Measurements from ENCODE around the gene RBM6. TPM values are rescaled to one million over a fixed set of nuclear protein-coding genes. Genes with fewer than 3 reads are reported as not detected.
A peak's percentile ranks its signal among the peaks of the same experiment; 100 is the strongest.

RBM6 gene
- total RNA-seq, 2 experiments from 2014 or later: 90.8 to 95.2 TPM

- peaks cover 25% of the 10 kb centered on the region for H3K4me1 Mint-ChIP-seq (ENCODE audit: low read depth)
- no peak overlapping the region for H3K27ac Mint-ChIP-seq
- ATAC-seq (no peak), DNase-seq (no peak)
- intact Hi-C loops (cut with micrococcal nuclease): no loop called here
- ChIA-PET CTCF (interaction anchor here (0.7 to 3.1 kb wide), 3 partner anchors 20 to 125 kb away, joined by 3 to 10 read pairs (median 3); partner anchors contain the start of gene INKA1), POLR2A (interaction anchor here (4.7 kb wide), 1 partner anchor 12 kb away, joined by 28 read pairs; the partner anchor contains the start of gene RBM6)
- no peaks in the 10 kb centered on the region for H3K9me3 Mint-ChIP-seq
- TF ChIP-seq CTCF (IDR thresholded peaks at IDR 0.05): no peak
- peaks cover 8% of the 10 kb centered on the region for H3K36me3 Mint-ChIP-seq (ENCODE audit: low read depth)
- H3K27me3 Mint-ChIP-seq: no peaks in the 10 kb centered on the region
- no peak overlapping the region for H3K4me3 Mint-ChIP-seq
Measured at GRCh38 chr3:49927798-49928197, 12.2 kb upstream of the RBM6 start.

GRCh38 chr3:49928481-49929017, 11.4 kb upstream of the RBM6 start:
- peak overlapping the region; percentile 86 for H3K4me3 Mint-ChIP-seq
- H3K4me1 Mint-ChIP-seq (ENCODE audit: low read depth): peaks cover 25% of the 10 kb centered on the region
- H3K36me3 Mint-ChIP-seq (ENCODE audit: low read depth): peaks cover 8% of the 10 kb centered on the region
- DNase-seq (no peak), ATAC-seq (no peak)
- peak overlapping the region; percentile 73 for H3K27ac Mint-ChIP-seq
- CTCF ChIA-PET: interaction anchor here (0.7 to 3.1 kb wide), 5 partner anchors 12 to 126 kb away, joined by 3 to 10 read pairs (median 4); partner anchors contain the start of genes INKA1 and RBM6
- POLR2A ChIA-PET: interaction anchor here (0.7 to 4.7 kb wide), 3 partner anchors 11 to 194 kb away, joined by 3 to 28 read pairs (median 3); partner anchors contain the start of gene RBM6
- H3K27me3 Mint-ChIP-seq: no peaks in the 10 kb centered on the region
- no peak for TF ChIP-seq CTCF (IDR thresholded peaks at IDR 0.05)
- H3K9me3 Mint-ChIP-seq: no peaks in the 10 kb centered on the region
- intact Hi-C loops (cut with micrococcal nuclease): no loop called here

GRCh38 chr3:49929291-49930167, 10.4 kb upstream of the RBM6 start, which contains the start of gene MON1A:
Gene MON1A (minus strand): TSS chr3:49929811. CDS start chr3:49913346, 16,465 bp downstream.
- peak; percentile 33 for TF ChIP-seq CTCF (IDR thresholded peaks at IDR 0.05)
- intact Hi-C loops (cut with micrococcal nuclease): no loop called here
- no peaks in the 10 kb centered on the region for H3K9me3 Mint-ChIP-seq
- H3K36me3 Mint-ChIP-seq (ENCODE audit: low read depth): peaks cover 3% of the 10 kb centered on the region
- H3K27me3 Mint-ChIP-seq: no peaks in the 10 kb centered on the region
- ChIA-PET POLR2A (interaction anchor here (0.7 to 4.7 kb wide), 8 partner anchors 11 to 370 kb away, joined by 3 to 28 read pairs (median 3); partner anchors contain the start of genes RBM6 and UBA7), CTCF (interaction anchor here (1.3 to 3.1 kb wide), 5 partner anchors 11 to 127 kb away, joined by 3 to 10 read pairs (median 4); partner anchors contain the start of genes INKA1 and RBM6)
- H3K4me3 Mint-ChIP-seq: peak within 1 kb of the TSS; percentile 86
- peak; percentile 92 for DNase-seq
- ATAC-seq: peak; percentile 95
- H3K4me1 Mint-ChIP-seq (ENCODE audit: low read depth): peaks cover 25% of the 10 kb centered on the region
- peak within 1 kb of the TSS; percentile 90 for H3K27ac Mint-ChIP-seq

- intact Hi-C loops (cut with micrococcal nuclease): no loop called here
Measured at GRCh38 chr3:49930168-49930690, 9.7 kb upstream of the RBM6 start.

More at GRCh38 chr3:49930168-49930690, 9.7 kb upstream of the RBM6 start:
- peaks cover 3% of the 10 kb centered on the region for H3K36me3 Mint-ChIP-seq (ENCODE audit: low read depth)
- peak overlapping the region; percentile 90 for H3K27ac Mint-ChIP-seq
- no peak for TF ChIP-seq CTCF (IDR thresholded peaks at IDR 0.05)
- H3K4me1 Mint-ChIP-seq (ENCODE audit: low read depth): peaks cover 25% of the 10 kb centered on the region
- ChIA-PET CTCF (interaction anchor here (0.9 to 1.5 kb wide), 5 partner anchors 28 to 218 kb away, joined by 3 to 8 read pairs (median 4); partner anchors contain the start of gene INKA1), POLR2A (interaction anchor here (0.8 to 4.7 kb wide), 5 partner anchors 10 to 370 kb away, joined by 3 to 28 read pairs (median 3); partner anchors contain the start of genes RBM6 and UBA7)
- DNase-seq: no peak
- no peaks in the 10 kb centered on the region for H3K27me3 Mint-ChIP-seq
- no peaks in the 10 kb centered on the region for H3K9me3 Mint-ChIP-seq
- peak overlapping the region; percentile 86 for H3K4me3 Mint-ChIP-seq
- no peak for ATAC-seq
